Measurements from ENCODE around the gene ARHGEF4. TPM values are rescaled to one million over a fixed set of nuclear protein-coding genes. Genes with fewer than 3 reads are reported as not detected.
A peak's percentile ranks its signal among the peaks of the same experiment; 100 is the strongest.

Gene ARHGEF4
- total and polyA plus RNA-seq, 2 experiments from 2014 or later, result 4.6 to 16.6 TPM

GRCh38 chr2:130842770-130843169 lies 6.1 kb downstream of the ARHGEF4 start:
- H2AFZ ChIP-seq, result no peak overlapping the region
- TF ChIP-seq EZH2 (IDR thresholded peaks at IDR 0.05; ENCODE audit: low read depth, unreplicated experiment), result no peak
- TF ChIP-seq CTCF (conservative IDR thresholded peaks at IDR 0.05; ENCODE audit: low read depth in 2 of 2), result peak in 1 of 2 experiments; percentile 51; a peak in 3 of 4 replicates
- no peak overlapping the region for H3K27ac ChIP-seq (ENCODE audit: low read depth)
- no peaks in the 10 kb centered on the region for H4K20me1 ChIP-seq (replicated peaks; ENCODE audit: insufficient read depth)
- peak; percentile 82 for ATAC-seq
- Mint-ChIP-seq H3K36me3 (ENCODE audit: low read depth) (no peaks in the 10 kb centered on the region), H3K4me1 (peaks cover 13% of the 10 kb centered on the region), H3K27me3 (ENCODE audit: insufficient read depth, low read depth, poor library complexity) (peaks cover 15% of the 10 kb centered on the region), H3K9me3 (no peaks in the 10 kb centered on the region), H3K27ac (no peak overlapping the region), H3K4me3 (no peak overlapping the region)
- H3K36me3 ChIP-seq (ENCODE audit: insufficient read depth), result no peaks in the 10 kb centered on the region
- no peak overlapping the region for H3K4me2 ChIP-seq
- no peaks in the 10 kb centered on the region for H3K79me2 ChIP-seq (replicated peaks; ENCODE audit: insufficient read depth)
- H3K4me3 ChIP-seq, result no peak overlapping the region
- no peaks in the 10 kb centered on the region for H3K9me2 ChIP-seq (ENCODE audit: insufficient read depth)
- DNase-seq (ENCODE audit: low spot score), result peak; percentile 51
- H3F3A ChIP-seq (replicated peaks; ENCODE audit: low read depth), result no peaks in the 10 kb centered on the region
- peaks cover 9% of the 10 kb centered on the region for H3K27me3 ChIP-seq (ENCODE audit: insufficient read depth)
- no peaks in the 10 kb centered on the region for H3K4me1 ChIP-seq (ENCODE audit: insufficient read depth)

DNA sequence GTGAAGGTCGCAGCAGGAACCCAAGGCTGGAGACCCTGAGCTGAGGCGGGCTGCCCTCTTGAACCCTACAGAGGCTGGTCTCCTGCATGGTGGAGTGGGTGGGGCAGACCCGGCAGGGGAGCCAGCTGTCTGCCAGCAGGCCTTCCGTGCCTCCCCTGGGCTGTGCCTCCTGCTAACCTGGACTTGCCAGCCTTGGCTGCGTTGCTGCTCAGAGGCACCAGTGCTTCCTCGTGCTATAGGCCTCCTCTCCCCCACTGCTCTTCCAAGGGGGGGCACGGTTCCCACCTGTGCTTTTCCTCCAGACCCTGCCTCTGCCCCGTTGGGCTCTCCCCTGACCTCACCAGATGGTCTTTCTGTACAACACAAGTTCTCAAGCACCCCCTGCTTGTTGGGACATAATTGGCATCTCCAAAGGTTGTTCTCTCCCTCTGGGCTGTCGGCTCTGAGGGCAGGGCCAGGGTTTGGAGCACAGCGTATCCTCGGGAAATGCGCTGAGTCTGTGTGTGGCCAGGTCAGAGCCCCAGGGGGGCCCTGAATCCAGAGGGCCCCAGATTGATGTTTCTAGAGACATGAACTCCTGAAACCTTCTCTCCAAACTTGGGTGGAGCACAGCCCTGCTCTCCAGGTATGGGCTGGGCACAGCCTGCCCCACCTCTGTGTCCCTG lies 6.7 kb downstream of the ARHGEF4 start:
- H3K27ac ChIP-seq (ENCODE audit: low read depth), result no peak overlapping the region
- Mint-ChIP-seq H3K4me3 (no peak overlapping the region; the same call in 2 of the 3 replicates), H3K27me3 (ENCODE audit: insufficient read depth, low read depth, poor library complexity) (peaks cover 9% of the 10 kb centered on the region), H3K9me3 (no peaks in the 10 kb centered on the region), H3K36me3 (ENCODE audit: low read depth) (no peaks in the 10 kb centered on the region), H3K27ac (no peak overlapping the region), H3K4me1 (peaks cover 13% of the 10 kb centered on the region)
- H3K79me2 ChIP-seq (replicated peaks; ENCODE audit: insufficient read depth), result no peaks in the 10 kb centered on the region
- H2AFZ ChIP-seq, result no peak overlapping the region
- H3F3A ChIP-seq (replicated peaks; ENCODE audit: low read depth), result no peaks in the 10 kb centered on the region
- H3K36me3 ChIP-seq (ENCODE audit: insufficient read depth), result no peaks in the 10 kb centered on the region
- DNase-seq (ENCODE audit: low spot score) (no peak), ATAC-seq (peak; percentile 10)
- no peaks in the 10 kb centered on the region for H4K20me1 ChIP-seq (replicated peaks; ENCODE audit: insufficient read depth)
- H3K4me2 ChIP-seq, result no peak overlapping the region
- no peaks in the 10 kb centered on the region for H3K9me2 ChIP-seq (ENCODE audit: insufficient read depth)
- H3K4me1 ChIP-seq (ENCODE audit: insufficient read depth), result no peaks in the 10 kb centered on the region
- H3K27me3 ChIP-seq (ENCODE audit: insufficient read depth), result peaks cover 3% of the 10 kb centered on the region
- no peak overlapping the region for H3K4me3 ChIP-seq
- no peak for TF ChIP-seq ZNF462 (CRISPR knock-in tag; IDR thresholded peaks at IDR 0.05)
- no peak for TF ChIP-seq ETS1 (IDR thresholded peaks at IDR 0.05)
- TF ChIP-seq, protein P1, sequence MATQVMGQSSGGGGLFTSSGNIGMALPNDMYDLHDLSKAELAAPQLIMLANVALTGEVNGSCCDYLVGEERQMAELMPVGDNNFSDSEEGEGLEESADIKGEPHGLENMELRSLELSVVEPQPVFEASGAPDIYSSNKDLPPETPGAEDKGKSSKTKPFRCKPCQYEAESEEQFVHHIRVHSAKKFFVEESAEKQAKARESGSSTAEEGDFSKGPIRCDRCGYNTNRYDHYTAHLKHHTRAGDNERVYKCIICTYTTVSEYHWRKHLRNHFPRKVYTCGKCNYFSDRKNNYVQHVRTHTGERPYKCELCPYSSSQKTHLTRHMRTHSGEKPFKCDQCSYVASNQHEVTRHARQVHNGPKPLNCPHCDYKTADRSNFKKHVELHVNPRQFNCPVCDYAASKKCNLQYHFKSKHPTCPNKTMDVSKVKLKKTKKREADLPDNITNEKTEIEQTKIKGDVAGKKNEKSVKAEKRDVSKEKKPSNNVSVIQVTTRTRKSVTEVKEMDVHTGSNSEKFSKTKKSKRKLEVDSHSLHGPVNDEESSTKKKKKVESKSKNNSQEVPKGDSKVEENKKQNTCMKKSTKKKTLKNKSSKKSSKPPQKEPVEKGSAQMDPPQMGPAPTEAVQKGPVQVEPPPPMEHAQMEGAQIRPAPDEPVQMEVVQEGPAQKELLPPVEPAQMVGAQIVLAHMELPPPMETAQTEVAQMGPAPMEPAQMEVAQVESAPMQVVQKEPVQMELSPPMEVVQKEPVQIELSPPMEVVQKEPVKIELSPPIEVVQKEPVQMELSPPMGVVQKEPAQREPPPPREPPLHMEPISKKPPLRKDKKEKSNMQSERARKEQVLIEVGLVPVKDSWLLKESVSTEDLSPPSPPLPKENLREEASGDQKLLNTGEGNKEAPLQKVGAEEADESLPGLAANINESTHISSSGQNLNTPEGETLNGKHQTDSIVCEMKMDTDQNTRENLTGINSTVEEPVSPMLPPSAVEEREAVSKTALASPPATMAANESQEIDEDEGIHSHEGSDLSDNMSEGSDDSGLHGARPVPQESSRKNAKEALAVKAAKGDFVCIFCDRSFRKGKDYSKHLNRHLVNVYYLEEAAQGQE (IDR thresholded peaks at IDR 0.05; ENCODE audit: unreplicated experiment), result no peak
- TF ChIP-seq STAT1 (IDR thresholded peaks at IDR 0.05; ENCODE audit: unreplicated experiment), result no peak
- no peak for TF ChIP-seq POLR2AphosphoS5 (IDR thresholded peaks at IDR 0.05; ENCODE audit: low read depth)

Measured in GM23338 (cell line).